A673 (cell line): ENCODE measurements around the gene CX3CL1. TPM values are rescaled to one million over a fixed set of nuclear protein-coding genes. Genes with fewer than 3 reads are reported as not detected.

Experiments
- BruUV-seq: library from RNA; stranded (reverse); fragments of 400-500 nt; replicated peaks from 2 replicates; lab custom pipeline; 2021; lab: Mats Ljungman, UMichigan
- CTCF ChIA-PET: fragments of 300-600 bp; sonication (Branson Sonifier 250); formaldehyde crosslinking; loops from one replicate; lab custom pipeline; 2022; ENCODE audit warnings: antibody characterized with exemption; lab: Charles Lee
- POLR2A ChIA-PET: fragments of 300-600 bp; sonication (Branson Sonifier 250); formaldehyde crosslinking; loops from one replicate; lab custom pipeline; 2022; ENCODE audit warnings: antibody characterized with exemption; ENCODE audit not compliant: low non-redundant PET; lab: Charles Lee
- DNase-seq: peaks from one replicate; pipeline ENCODE4 v3.0.0-alpha.2; 2015; ENCODE audit warnings: low spot score
- H3K27ac ChIP-seq: fragments of 200-600 bp; sonication (generic); 2 replicates; pipeline ENCODE4 v1.5.1; 2016; ENCODE audit warnings: mixed run types, low read depth, mild to moderate bottlenecking, mixed read lengths, antibody characterized with exemption, low read length; ENCODE audit not compliant: poor library complexity, severe bottlenecking
- H3K27me3 ChIP-seq: fragments of 200-600 bp; sonication (generic); replicated peaks from 2 replicates; pipeline ENCODE4 v1.6.1; 2017; ENCODE audit warnings: mixed run types, low read depth, mild to moderate bottlenecking, mixed read lengths, antibody characterized with exemption, low read length; ENCODE audit not compliant: insufficient read depth, poor library complexity
- H3K36me3 ChIP-seq: fragments of 200-600 bp; sonication (generic); 2 replicates; pipeline ENCODE4 v1.6.1; 2016; ENCODE audit warnings: mixed run types, mild to moderate bottlenecking, mixed read lengths, antibody characterized with exemption, low read length; ENCODE audit not compliant: insufficient read depth, poor library complexity, severe bottlenecking
- H3K4me1 ChIP-seq: fragments of 200-600 bp; sonication (generic); 2 replicates; pipeline ENCODE4 v1.6.1; 2017; ENCODE audit warnings: mixed run types, mild to moderate bottlenecking, mixed read lengths, antibody characterized with exemption, low read length; ENCODE audit not compliant: insufficient read depth, poor library complexity, severe bottlenecking
- H3K4me3 ChIP-seq: fragments of 200-600 bp; sonication (generic); 2 replicates; pipeline ENCODE4 v1.5.1; 2016; ENCODE audit warnings: low read depth, mixed run types, mild to moderate bottlenecking, mixed read lengths, low read length; ENCODE audit not compliant: poor library complexity, severe bottlenecking
- H3K9me3 ChIP-seq: fragments of 200-600 bp; sonication (generic); 2 replicates; pipeline ENCODE4 v1.6.1; 2016; ENCODE audit warnings: mixed run types, low read depth, mild to moderate bottlenecking, mixed read lengths, antibody characterized with exemption, low read length; ENCODE audit not compliant: poor library complexity, severe bottlenecking
- CTCF ChIP-seq: fragments of 300-800, 200-600 bp; sonication (generic); conservative IDR thresholded peaks from 2 replicates; pipeline ENCODE4 v1.5.1; 2017; ENCODE audit warnings: low read depth, mild to moderate bottlenecking, antibody characterized with exemption, low read length, moderate library complexity, mixed read lengths
- EZH2 ChIP-seq: fragments of 200-600 bp; sonication (generic); IDR thresholded peaks from 2 replicates; pipeline ENCODE4 v1.6.1; 2017; ENCODE audit warnings: borderline replicate concordance, low read depth, mild to moderate bottlenecking, mixed read lengths, antibody characterized with exemption, low read length; ENCODE audit not compliant: poor library complexity, severe bottlenecking
- intact Hi-C: fragments of 100-400 bp; cut with micrococcal nuclease; formaldehyde crosslinking; loops from one replicate; pipeline ENCODE4 v1.10.0; 2022; ENCODE audit not compliant: unreplicated experiment
- total RNA-seq: library from RNA; stranded (reverse); gene quantifications from 2 replicates; pipeline ENCODE4 v1.2.3, GENCODE V29; 2021

CX3CL1 gene
- total RNA-seq, 1 experiment from 2014 or later, result not detected

GRCh38 chr16:57413301-57413730, 41.0 kb downstream of the CX3CL1 start:
- no peak overlapping the region for H3K4me3 ChIP-seq
- no peak for TF ChIP-seq EZH2
- TF ChIP-seq CTCF, result no peak
- intact Hi-C loops, result no loop called here
- ChIA-PET POLR2A (interaction anchor here (0.6 kb wide), 1 partner anchor 579 kb away, joined by 3 read pairs; no protein-coding TSS in a partner anchor), CTCF (interaction anchor here (0.9 kb wide), 1 partner anchor 327 kb away, joined by 5 read pairs; no protein-coding TSS in a partner anchor)
- H3K27ac ChIP-seq, result no peak overlapping the region
- no peaks in the 10 kb centered on the region for H3K36me3 ChIP-seq
- BruUV-seq, result no TSS peak
- H3K27me3 ChIP-seq, result no peaks in the 10 kb centered on the region
- H3K9me3 ChIP-seq, result no peaks in the 10 kb centered on the region
- no peaks in the 10 kb centered on the region for H3K4me1 ChIP-seq
- DNase-seq, result no peak

GRCh38 chr16:57413733-57414132, 41.4 kb downstream of the CX3CL1 start:
- H3K4me3 ChIP-seq, result no peak overlapping the region
- H3K9me3 ChIP-seq, result no peaks in the 10 kb centered on the region
- no peaks in the 10 kb centered on the region for H3K4me1 ChIP-seq
- ChIA-PET POLR2A (no interaction called here), CTCF (no interaction called here)
- no peaks in the 10 kb centered on the region for H3K27me3 ChIP-seq
- BruUV-seq, result no TSS peak
- H3K27ac ChIP-seq, result no peak overlapping the region
- DNase-seq, result no peak
- intact Hi-C loops, result no loop called here
- H3K36me3 ChIP-seq, result no peaks in the 10 kb centered on the region
- TF ChIP-seq CTCF (no peak), EZH2 (no peak)

GRCh38 chr16:57416084-57416483, 43.8 kb downstream of the CX3CL1 start:
- H3K4me1 ChIP-seq, result peaks cover 3% of the 10 kb centered on the region
- POLR2A ChIA-PET, result no interaction called here
- CTCF ChIA-PET, result interaction anchor here (1.7 to 3.4 kb wide), 4 partner anchors 104 to 332 kb away, joined by 7 to 25 read pairs (median 12); no protein-coding TSS in a partner anchor
- no TSS peak for BruUV-seq
- no peaks in the 10 kb centered on the region for H3K36me3 ChIP-seq
- no peaks in the 10 kb centered on the region for H3K27me3 ChIP-seq
- no peak overlapping the region for H3K4me3 ChIP-seq
- intact Hi-C loops, result loop anchor here (5.0 kb wide), 1 partner anchor 334 kb away; no protein-coding TSS in a partner anchor
- no peaks in the 10 kb centered on the region for H3K9me3 ChIP-seq
- no peak for TF ChIP-seq CTCF
- TF ChIP-seq EZH2, result no peak
- H3K27ac ChIP-seq, result no peak overlapping the region
- DNase-seq, result no peak
